Adrenal gland (tissue), 19 donors: ENCODE data around the gene FCAR. TPM values are rescaled to one million over a fixed set of nuclear protein-coding genes. Genes with fewer than 3 reads are reported as not detected.
A peak's percentile ranks its signal among the peaks of the same experiment; 100 is the strongest.
"Not testable (repeated sequence)": the region's sequence is repeated elsewhere in the genome, so short reads cannot be mapped to it uniquely, and the experiment has no call there.

Experiments used
- DNase-seq, 7 donors: peaks; one replicate each; pipeline ENCODE4 v3.0.0-alpha.2; 2019 to 2020
- H3K27ac ChIP-seq, 5 donors: fragments of 200-600 bp; sonication (generic) in 4 of 5; 1 replicate in 3 of 5; 2 replicates in 2 of 5; pipeline versions ENCODE4 v1.5.1 to v1.8.0; 2016 to 2020; ENCODE audit warnings: mild to moderate bottlenecking in 1 of 5
- H3K27me3 ChIP-seq: fragments of 200-600 bp; 2 replicates; pipeline ENCODE4 v1.8.0; 2021
- H3K36me3 ChIP-seq, 2 donors: fragments of 200-600 bp; replicated peaks in 1 of 2; 1 replicate in 1 of 2; 2 replicates in 1 of 2; pipeline versions ENCODE4 v1.5.1 to v1.8.0; 2018 to 2022
- H3K4me1 ChIP-seq, 2 donors: fragments of 200-600 bp; replicated peaks in 1 of 2; 1 replicate in 1 of 2; 2 replicates in 1 of 2; pipeline versions ENCODE4 v1.5.1 to v1.8.0; 2018 to 2021
- H3K4me3 ChIP-seq, 4 donors: fragments of 200-600 bp; sonication (generic) in 3 of 4; one replicate each; pipeline ENCODE4 v1.5.1; 2016 to 2018
- H3K9me3 ChIP-seq, 3 donors: fragments of 200-600 bp; sonication (generic) in 1 of 3; replicated peaks in 1 of 3; 1 replicate in 2 of 3; 2 replicates in 1 of 3; pipeline versions ENCODE4 v1.5.1 to v1.8.0; 2016 to 2021
- POLR2A ChIP-seq, 2 donors: fragments of 450-650 bp; IDR thresholded peaks; one replicate each; pipeline ENCODE4 v1.6.1; 2017; ENCODE audit warnings: antibody characterized with exemption in 2 of 2, mild to moderate bottlenecking in 2 of 2, moderate library complexity in 1 of 2
- WGBS, 4 donors: extraction: QIAGEN DNeasy Blood & Tissue Kit in 2 of 4; methylation state at CpG; one replicate each; pipeline versions ENCODE4 v1.1.5 to v1.1.7; 2013 to 2017; 5-methylcytosine and 5-hydroxymethylcytosine counted together
- intact Hi-C, 2 donors: fragments of 100-400 bp; cut with DNase I; formaldehyde crosslinking; loops; one replicate each; pipeline versions ENCODE4 v1.14.1 to v1.15.0; 2022 to 2023
- long read RNA-seq, 10 donors: library from polyadenylated mRNA in 3 of 10; unstranded in 2 of 10; stranded (forward) in 1 of 10; transcript quantifications; one replicate each; pipeline ENCODE4 v2.0.0 and lab custom pipeline, GENCODE V29; 2021 to 2026
- polyA plus RNA-seq, 3 donors: library from polyadenylated mRNA; stranded (reverse); fragments of 200-250 nt in 2 of 3; fragments of 350-450 nt in 1 of 3; fragmentation: Illumina TruSeq in 1 of 3; extraction: RNeasy Lipid Tissue Mini Kit (QIAGEN cat#74804) in 1 of 3; gene quantifications; one replicate each; pipeline ENCODE4 v1.2.3, GENCODE V29; 2013 to 2014
- total RNA-seq, 9 donors: library from RNA; depleted of rRNA in 4 of 9; stranded (reverse); fragments of >200 nt in 4 of 9; fragments of 120-200 nt in 1 of 9; fragmentation: NEBNext Ultra II Directional in 1 of 9; extraction: Animal tissue kit (Norgen Biotek cat#: 25700) in 1 of 9; gene quantifications; one replicate each; pipeline versions ENCODE4 v1.1.0 to v1.2.4, GENCODE V29; 2013 to 2023
- TF ChIP-seq, protein P1 (sequence below), 6 experiments: fragments of 450-650 bp in 4 of 6; fragments of 200-600 bp in 2 of 6; sonication (generic) in 1 of 6; IDR thresholded peaks; 1 replicate in 5 of 6; 2 replicates in 1 of 6; pipeline versions ENCODE4 v1.5.1 to v1.8.0; 2016 to 2021; ENCODE audit warnings: antibody characterized with exemption in 6 of 6, mild to moderate bottlenecking in 2 of 6, moderate library complexity in 1 of 6
- donor health status: healthy with polysubstance abuse.
- donor health status: Bipolar disorder and iron deficiency.
- donor health status: DM: yes; HTN: yes; CAD: no.
- donor health status: DM: no; HTN: no; CAD: no.
- donor health status: DM: no; HTN: no; CAD: no.
- donor health status: DM: yes; HTN: yes; CAD: no.

FCAR gene
- total RNA-seq = 1 to 10 TPM in 2 of 9 donors, under 1 TPM in 4, not detected in 3; 0.27 to 3.3 (median 0.61) TPM
- under 1 TPM in 2 of 3 donors, not detected in 1; 0.13 to 0.24 TPM for polyA plus RNA-seq
- long read RNA-seq, donor 1 = 0 reads
- long read RNA-seq, donor 2 = 0 reads
- long read RNA-seq, donor 3 = 0 reads
- long read RNA-seq, donor 4 = 0 reads
- long read RNA-seq, donor 5, partial matches to known transcripts = 0 of 1 reads
- long read RNA-seq, donor 5, other reads (novel, unspliced or antisense) = 0 of 1 reads
- long read RNA-seq, donor 6 = 0 reads
- long read RNA-seq, donor 7 = 0 reads
- long read RNA-seq, donor 8 = 0 reads
- long read RNA-seq, donor 9 = 0 reads
- long read RNA-seq, donor 10 = 0 reads

DNA sequence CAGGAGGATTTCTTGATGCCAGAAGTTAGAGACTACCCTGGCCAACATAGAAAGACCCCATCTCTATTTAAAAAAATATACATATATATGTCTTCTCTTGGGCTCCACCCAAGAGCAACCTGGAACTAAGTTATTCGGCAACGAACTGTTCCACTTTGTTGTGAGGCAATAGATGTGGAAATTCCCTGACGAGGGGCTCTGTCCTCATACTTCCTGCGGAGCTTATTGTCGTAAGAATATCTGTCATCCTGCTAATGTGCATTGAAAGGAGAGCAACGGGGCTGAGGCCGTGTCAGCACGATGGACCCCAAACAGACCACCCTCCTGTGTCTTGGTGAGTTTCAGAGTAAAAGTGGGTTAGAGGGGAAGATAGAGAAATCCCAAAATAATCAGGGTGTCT, at the start of gene FCAR:
Gene FCAR, plus strand, starts transcription at position 246 of the 400 bp plus-strand sequence. Its CDS starts 55 bp downstream, at position 301.
- H3K27ac ChIP-seq = no peak within 1 kb of the TSS
- H3K27me3 ChIP-seq = no peaks in the 10 kb centered on the region
- H3K36me3 ChIP-seq = no peaks in the 10 kb centered on the region
- WGBS, 4 donors = 57 to 70% (median 59%) methylated on average over 8 of the region's 8 CpGs
- no peak within 1 kb of the TSS for H3K4me3 ChIP-seq
- intact Hi-C loops = no loop called here
- H3K4me1 ChIP-seq = no peaks in the 10 kb centered on the region
- TF ChIP-seq POLR2A (IDR thresholded peaks at IDR 0.05) = no peak
- TF ChIP-seq, protein P1, sequence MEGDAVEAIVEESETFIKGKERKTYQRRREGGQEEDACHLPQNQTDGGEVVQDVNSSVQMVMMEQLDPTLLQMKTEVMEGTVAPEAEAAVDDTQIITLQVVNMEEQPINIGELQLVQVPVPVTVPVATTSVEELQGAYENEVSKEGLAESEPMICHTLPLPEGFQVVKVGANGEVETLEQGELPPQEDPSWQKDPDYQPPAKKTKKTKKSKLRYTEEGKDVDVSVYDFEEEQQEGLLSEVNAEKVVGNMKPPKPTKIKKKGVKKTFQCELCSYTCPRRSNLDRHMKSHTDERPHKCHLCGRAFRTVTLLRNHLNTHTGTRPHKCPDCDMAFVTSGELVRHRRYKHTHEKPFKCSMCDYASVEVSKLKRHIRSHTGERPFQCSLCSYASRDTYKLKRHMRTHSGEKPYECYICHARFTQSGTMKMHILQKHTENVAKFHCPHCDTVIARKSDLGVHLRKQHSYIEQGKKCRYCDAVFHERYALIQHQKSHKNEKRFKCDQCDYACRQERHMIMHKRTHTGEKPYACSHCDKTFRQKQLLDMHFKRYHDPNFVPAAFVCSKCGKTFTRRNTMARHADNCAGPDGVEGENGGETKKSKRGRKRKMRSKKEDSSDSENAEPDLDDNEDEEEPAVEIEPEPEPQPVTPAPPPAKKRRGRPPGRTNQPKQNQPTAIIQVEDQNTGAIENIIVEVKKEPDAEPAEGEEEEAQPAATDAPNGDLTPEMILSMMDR (IDR thresholded peaks at IDR 0.05) = no peak
- no peaks in the 10 kb centered on the region for H3K9me3 ChIP-seq
- DNase-seq = peak in 3 of 7 donors; percentile 8 to 25 (median 21)

DNA sequence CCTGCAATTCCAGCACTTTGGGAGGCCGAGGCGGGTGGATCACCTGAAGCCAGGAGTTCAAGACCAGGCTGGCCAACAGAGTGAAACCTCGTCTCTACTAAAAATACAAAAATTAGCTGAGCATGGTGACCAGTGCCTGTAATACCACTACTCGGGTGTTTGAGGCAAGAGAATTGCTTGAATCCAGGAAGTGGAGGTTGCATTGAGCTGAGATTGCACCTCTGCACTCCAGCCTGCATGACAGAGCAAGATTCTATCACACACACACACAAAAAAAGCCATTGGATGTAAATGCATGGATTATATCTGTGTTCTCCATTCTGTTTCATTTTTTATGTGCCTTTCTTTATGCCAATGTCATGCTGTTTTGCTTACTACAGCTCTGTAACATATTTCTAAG, 49.6 kb upstream of the FCAR start:
- H3K9me3 ChIP-seq, H3K4me3 ChIP-seq, H3K27me3 ChIP-seq, intact Hi-C loops, H3K27ac ChIP-seq, H3K36me3 ChIP-seq, H3K4me1 ChIP-seq, DNase-seq: not testable (repeated sequence)
- 49 to 72% (median 54%) methylated on average over 2 to 4 of the region's 4 CpGs for WGBS, 4 donors

DNA sequence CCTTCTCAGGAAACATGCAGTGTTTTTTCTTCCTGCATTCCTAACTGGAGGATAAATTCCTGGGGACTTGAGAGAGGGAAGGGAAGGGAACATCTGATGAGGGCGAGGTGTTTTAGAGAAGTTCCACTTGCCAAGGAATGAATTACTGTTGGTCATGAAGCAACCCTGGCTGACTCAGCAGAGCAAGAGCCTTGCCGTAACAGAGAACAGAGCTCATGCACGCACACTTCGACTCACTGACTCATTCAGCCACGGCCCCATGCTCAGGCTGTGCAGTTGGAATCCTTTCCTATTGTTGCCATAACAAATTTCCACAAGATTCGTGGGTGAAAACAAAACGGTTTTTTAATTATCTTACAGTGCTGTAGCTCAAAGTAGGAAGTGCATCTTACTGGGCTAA, 48.7 kb upstream of the FCAR start:
- H3K4me1 ChIP-seq, H3K9me3 ChIP-seq, H3K27ac ChIP-seq, H3K4me3 ChIP-seq, H3K27me3 ChIP-seq, intact Hi-C loops, DNase-seq, H3K36me3 ChIP-seq: not testable (repeated sequence)
- WGBS, 4 donors = 38 to 54% (median 51%) methylated on average over 6 to 7 of the region's 7 CpGs

DNA sequence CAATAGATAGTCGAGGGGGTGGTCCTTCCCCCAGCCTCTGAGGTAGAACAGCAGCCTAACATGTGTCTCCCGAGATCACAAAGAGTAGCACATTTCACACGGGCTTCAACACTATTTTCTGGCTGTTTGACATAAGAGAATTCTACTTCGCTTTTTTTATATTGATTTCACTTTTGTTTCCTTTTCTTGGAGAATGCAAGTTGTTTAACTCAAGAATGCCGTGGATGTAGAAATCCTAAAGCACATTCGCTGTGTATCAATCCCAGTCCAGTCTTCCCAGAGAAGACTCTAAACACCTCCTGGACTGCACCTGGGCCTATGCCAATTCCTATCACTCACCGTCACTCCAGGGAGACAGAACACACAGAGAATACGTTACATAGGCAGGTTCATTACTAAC, 46.0 kb upstream of the FCAR start:
- WGBS, 4 donors = 62 to 67% (median 64%) methylated on average over 6 to 8 of the region's 8 CpGs
- H3K27ac ChIP-seq, H3K36me3 ChIP-seq, DNase-seq, intact Hi-C loops, H3K27me3 ChIP-seq, H3K4me1 ChIP-seq, H3K4me3 ChIP-seq, H3K9me3 ChIP-seq: not testable (repeated sequence)

DNA sequence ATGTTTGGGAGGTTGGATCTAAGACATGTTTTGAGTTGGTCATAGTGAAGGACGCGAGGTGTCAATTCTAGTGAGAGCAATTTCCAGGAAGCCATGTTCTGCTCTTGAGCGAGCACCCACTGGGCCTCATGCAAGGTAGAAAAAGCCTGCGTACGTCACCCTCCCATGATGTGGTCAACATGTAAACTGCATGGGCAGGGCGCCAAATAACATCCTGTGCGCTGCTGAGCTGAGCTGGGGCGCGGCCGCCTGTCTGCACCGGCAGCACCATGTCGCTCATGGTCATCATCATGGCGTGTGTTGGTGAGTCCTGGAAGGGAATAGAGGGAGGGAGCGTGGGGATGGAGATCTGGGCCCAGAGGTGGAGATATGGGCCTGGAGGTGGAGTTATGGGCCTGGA, 41.5 kb upstream of the FCAR start, which contains the start of gene KIR2DS4:
Gene KIR2DS4, plus strand, starts transcription at position 181 of the 400 bp plus-strand sequence.
- 84 to 95% (median 90%) methylated on average over 6 to 14 of the region's 14 CpGs for WGBS, 4 donors
- H3K4me1 ChIP-seq, H3K27me3 ChIP-seq: not testable (repeated sequence)

DNA sequence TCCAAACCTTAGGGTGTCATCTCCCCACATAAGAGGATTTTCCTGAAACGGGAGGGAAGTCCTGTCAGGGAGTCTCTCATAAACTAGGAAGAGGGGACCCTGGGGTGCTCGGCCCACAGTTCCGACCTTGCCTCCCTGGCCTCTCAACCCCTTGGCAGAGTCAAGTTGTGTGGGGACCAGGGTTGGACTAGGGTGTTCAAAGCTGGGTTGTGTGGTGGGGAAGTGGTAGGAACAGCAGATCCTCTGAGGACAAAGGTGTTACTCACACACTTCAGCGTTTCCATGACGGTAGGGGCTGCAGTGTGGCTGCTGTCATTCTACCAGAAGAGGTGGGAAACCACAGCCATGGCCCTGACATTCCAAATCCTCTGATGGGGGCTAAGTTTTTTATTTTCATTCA, 38.9 kb upstream of the FCAR start:
- H3K9me3 ChIP-seq, H3K4me1 ChIP-seq, H3K36me3 ChIP-seq, H3K4me3 ChIP-seq, H3K27ac ChIP-seq, DNase-seq, intact Hi-C loops, H3K27me3 ChIP-seq: not testable (repeated sequence)
- WGBS, 4 donors = 66 to 100% (median 75%) methylated on average over 1 to 5 of the region's 5 CpGs

More for the DNA sequence above, 41.5 kb upstream of the FCAR start, which contains the start of gene KIR2DS4:
- H3K9me3 ChIP-seq, DNase-seq, H3K36me3 ChIP-seq, H3K4me3 ChIP-seq, intact Hi-C loops, H3K27ac ChIP-seq: not testable (repeated sequence)

DNA sequence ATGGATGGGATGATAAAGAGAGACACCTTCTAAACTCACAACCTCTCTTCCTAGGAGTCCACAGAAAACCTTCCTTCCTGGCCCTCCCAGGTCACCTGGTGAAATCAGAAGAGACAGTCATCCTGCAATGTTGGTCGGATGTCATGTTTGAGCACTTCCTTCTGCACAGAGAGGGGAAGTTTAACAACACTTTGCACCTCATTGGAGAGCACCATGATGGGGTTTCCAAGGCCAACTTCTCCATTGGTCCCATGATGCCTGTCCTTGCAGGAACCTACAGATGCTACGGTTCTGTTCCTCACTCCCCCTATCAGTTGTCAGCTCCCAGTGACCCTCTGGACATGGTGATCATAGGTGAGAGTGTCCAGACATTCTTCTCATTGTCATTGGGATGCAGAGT, 36.5 kb upstream of the FCAR start:
- H3K27ac ChIP-seq, H3K9me3 ChIP-seq, H3K27me3 ChIP-seq, intact Hi-C loops, H3K4me3 ChIP-seq, H3K36me3 ChIP-seq, H3K4me1 ChIP-seq, DNase-seq: not testable (repeated sequence)
- WGBS, 4 donors = 28 to 49% (median 48%) methylated on average over 2 of the region's 2 CpGs; no CpG with 5 or more reads in 1 of the 4 donors

DNA sequence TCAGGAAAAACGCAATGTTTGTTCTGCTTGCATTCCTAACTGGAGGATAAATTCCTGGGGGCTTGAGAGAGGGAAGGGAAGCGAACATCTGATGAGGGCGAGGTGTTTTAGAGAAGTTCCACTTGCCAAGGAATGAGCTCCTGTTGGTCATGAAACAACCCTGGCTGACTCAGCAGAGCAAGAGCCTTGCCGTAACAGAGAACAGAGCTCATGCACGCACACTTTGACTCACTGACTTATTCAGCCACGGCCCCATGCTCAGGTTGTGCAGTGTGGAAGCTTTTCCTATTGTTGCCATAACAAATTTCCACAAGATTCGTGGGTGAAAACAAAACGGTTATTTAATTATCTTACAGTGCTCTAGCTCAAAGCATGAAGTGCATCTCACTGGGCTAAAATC, 30.9 kb upstream of the FCAR start:
- H3K9me3 ChIP-seq, H3K27me3 ChIP-seq, DNase-seq, H3K36me3 ChIP-seq, H3K4me1 ChIP-seq, H3K4me3 ChIP-seq, intact Hi-C loops, H3K27ac ChIP-seq: not testable (repeated sequence)
- WGBS, 4 donors = 53 to 64% (median 60%) methylated on average over 8 of the region's 8 CpGs

DNA sequence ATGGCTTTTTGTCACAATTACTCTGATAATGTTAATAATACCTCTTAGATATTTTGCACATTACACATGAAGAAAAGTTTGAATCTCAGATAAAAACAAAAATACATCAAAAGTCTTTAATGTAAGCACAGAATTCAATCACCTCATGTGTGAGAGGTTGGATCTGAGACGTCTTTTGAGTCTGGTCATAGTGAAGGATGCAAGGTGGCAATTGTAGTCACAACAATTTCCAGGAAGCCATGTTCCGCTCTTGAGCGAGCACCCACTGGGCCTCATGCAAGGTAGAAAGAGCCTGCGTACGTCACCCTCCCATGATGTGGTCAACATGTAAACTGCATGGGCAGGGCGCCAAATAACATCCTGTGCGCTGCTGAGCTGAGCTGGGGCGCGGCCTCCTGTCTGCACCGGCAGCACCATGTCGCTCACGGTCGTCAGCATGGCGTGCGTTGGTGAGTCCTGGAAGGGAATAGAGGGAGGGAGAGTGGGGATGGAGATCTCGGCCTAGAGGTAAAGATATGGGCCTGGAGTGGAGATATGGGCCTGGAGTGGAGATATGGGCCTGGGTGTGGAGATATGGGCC, 23.9 kb upstream of the FCAR start, which contains the start of gene KIR3DL2:
Gene KIR3DL2, plus strand, starts transcription at position 383 of the 580 bp plus-strand sequence. Its CDS starts 33 bp downstream, at position 416.
- H3K36me3 ChIP-seq, H3K9me3 ChIP-seq, H3K4me3 ChIP-seq, H3K27me3 ChIP-seq, DNase-seq, H3K4me1 ChIP-seq, intact Hi-C loops, H3K27ac ChIP-seq: not testable (repeated sequence)
- WGBS, 4 donors = 80 to 89% (median 82%) methylated on average over 16 of the region's 16 CpGs
